ENCODE results near the gene MUC12.

MUC12 gene

GRCh38 chr7:100949227-100949932 lies 20.0 kb upstream of the MUC12 start, which contains the start of gene MUC3A:
TSS of gene MUC3A (plus strand) at chr7:100949534. CDS start at chr7:100949625, 91 bp downstream.
- Mint-ChIP-seq H3K36me3 (peaks cover 2 to 4% of the 10 kb centered on the region in 2 donors), H3K27me3 (peaks cover 35 to 39% of the 10 kb centered on the region in 2 donors), H3K27ac (no peak within 1 kb of the TSS), H3K9me3 (peaks cover 0 to 3% of the 10 kb centered on the region in 2 donors), H3K4me3 (no peak within 1 kb of the TSS), H3K4me1 (no peaks in the 10 kb centered on the region)
- no peak for ATAC-seq (replicated peaks)
- no peak for DNase-seq

DNA sequence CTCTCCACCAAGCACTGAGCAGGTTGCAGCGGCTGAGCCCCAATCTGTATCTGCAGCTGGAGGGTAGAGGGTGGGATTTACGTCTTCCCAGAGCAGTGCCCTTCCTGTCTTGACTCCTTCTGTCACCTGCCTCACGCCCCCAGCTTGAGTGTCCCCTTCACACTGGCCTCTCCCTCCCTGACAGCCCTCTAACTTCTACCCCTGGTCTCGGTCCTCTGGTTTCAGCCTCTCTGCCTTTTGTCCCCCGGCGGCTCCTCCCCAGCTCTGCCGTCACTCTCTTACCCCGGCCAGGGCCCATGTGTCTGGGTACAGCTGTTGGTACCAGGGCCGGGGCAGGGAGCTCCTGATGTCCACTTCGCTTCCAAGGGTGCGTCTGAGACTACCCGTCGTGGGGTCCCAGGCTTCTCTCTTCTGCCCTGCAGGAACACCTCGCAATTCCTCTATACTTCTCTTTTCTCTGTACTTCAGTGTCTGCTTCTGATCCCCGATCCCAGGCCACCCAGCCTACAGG lies 19.4 kb upstream of the MUC12 start:
- Mint-ChIP-seq H3K27me3 (peaks cover 30 to 35% of the 10 kb centered on the region in 2 donors), H3K9me3 (no peaks in the 10 kb centered on the region), H3K27ac (no peak overlapping the region), H3K4me3 (no peak overlapping the region), H3K4me1 (no peaks in the 10 kb centered on the region), H3K36me3 (peaks cover 0 to 2% of the 10 kb centered on the region in 2 donors)
- DNase-seq (no peak), ATAC-seq (replicated peaks) (no peak)

DNA sequence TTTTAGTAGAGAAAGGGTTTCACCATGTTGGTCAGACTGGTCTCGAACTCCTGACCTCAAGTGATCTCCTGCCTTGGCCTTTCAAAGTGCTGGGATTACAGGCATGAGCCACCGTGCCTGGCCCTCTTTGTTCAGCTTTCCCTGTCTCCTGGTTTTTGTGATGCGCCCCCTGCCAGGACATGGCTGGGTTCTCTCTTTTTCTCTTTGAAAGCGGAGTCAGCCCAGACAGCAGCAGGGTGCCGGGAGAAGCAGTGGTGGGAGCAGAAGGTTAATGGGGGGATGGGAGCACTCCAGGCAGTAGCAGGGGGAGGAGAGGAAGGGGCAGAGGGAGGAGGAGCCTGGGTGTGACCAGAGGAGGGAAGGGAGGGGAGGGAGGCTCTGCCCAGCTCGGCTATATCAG lies 18.2 kb upstream of the MUC12 start:
- no peaks in the 10 kb centered on the region for H3K9me3 Mint-ChIP-seq
- no peak for ATAC-seq (replicated peaks)
- no peaks in the 10 kb centered on the region for H3K4me1 Mint-ChIP-seq
- H3K27me3 Mint-ChIP-seq: peaks cover 20 to 23% of the 10 kb centered on the region in 2 donors
- peaks cover 0 to 2% of the 10 kb centered on the region in 2 donors for H3K36me3 Mint-ChIP-seq
- no peak overlapping the region for H3K4me3 Mint-ChIP-seq
- DNase-seq: no peak
- no peak overlapping the region for H3K27ac Mint-ChIP-seq

DNA sequence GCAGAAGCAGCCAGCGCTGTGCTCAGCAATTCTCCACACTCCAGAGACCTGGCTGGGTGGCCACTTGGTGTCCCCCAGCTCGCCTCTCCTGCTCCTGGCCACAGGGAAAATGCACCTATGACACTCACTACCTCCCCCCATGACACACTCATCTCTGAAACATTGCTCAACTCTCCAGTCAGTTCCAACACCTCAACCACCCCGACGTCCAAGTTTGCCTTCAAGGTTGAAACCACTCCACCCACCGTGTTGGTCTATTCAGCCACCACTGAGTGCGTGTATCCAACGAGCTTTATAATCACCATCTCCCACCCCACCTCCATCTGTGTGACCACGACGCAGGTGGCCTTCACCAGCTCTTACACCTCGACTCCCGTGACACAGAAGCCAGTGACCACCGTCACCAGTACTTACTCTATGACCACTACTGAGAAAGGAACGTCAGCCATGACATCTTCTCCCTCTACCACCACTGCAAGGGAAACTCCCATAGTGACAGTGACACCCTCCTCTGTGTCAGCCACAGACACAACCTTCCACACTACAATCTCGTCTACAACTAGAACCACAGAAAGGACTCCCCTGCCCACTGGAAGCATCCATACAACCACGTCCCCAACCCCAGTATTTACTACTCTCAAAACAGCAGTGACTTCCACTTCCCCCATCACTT lies 17.3 kb upstream of the MUC12 start:
- Mint-ChIP-seq H3K4me1 (no peaks in the 10 kb centered on the region), H3K9me3 (no peaks in the 10 kb centered on the region)
- no peak for ATAC-seq (replicated peaks)

DNA sequence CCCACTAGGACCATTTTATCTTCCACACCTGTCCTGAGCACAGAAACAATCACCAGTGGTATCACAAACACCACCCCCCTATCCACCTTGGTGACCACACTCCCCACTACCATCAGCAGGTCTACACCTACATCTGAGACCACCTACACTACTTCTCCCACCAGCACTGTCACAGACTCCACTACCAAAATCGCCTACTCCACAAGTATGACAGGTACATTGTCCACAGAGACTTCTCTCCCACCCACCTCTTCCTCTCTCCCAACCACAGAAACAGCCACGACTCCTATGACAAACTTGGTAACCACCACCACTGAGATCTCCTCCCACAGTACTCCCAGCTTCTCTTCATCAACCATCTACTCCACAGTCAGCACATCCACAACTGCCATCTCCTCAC lies 16.7 kb upstream of the MUC12 start:
- H3K27ac Mint-ChIP-seq: no peak overlapping the region
- no peaks in the 10 kb centered on the region for H3K36me3 Mint-ChIP-seq
- no peaks in the 10 kb centered on the region for H3K9me3 Mint-ChIP-seq
- no peak overlapping the region for H3K4me3 Mint-ChIP-seq
- ATAC-seq (replicated peaks): no peak
- DNase-seq: no peak
- peaks cover 14 to 15% of the 10 kb centered on the region in 2 donors for H3K27me3 Mint-ChIP-seq
- no peaks in the 10 kb centered on the region for H3K4me1 Mint-ChIP-seq

More for the DNA sequence above, 17.3 kb upstream of the MUC12 start:
- H3K27ac Mint-ChIP-seq: no peak overlapping the region
- no peaks in the 10 kb centered on the region for H3K36me3 Mint-ChIP-seq
- DNase-seq: no peak
- H3K27me3 Mint-ChIP-seq: peaks cover 14 to 15% of the 10 kb centered on the region in 2 donors
- H3K4me3 Mint-ChIP-seq: no peak overlapping the region

- H3K36me3 Mint-ChIP-seq: no peaks in the 10 kb centered on the region
- no peak overlapping the region for H3K27ac Mint-ChIP-seq
- DNase-seq (no peak), ATAC-seq (replicated peaks) (no peak)
- H3K4me3 Mint-ChIP-seq: no peak overlapping the region
- no peaks in the 10 kb centered on the region for H3K4me1 Mint-ChIP-seq
- no peaks in the 10 kb centered on the region for H3K9me3 Mint-ChIP-seq
- H3K27me3 Mint-ChIP-seq: peaks cover 5% of the 10 kb centered on the region in 2 donors
These were observed 11.4 kb upstream of the MUC12 start for GRCh38 chr7:100957832-100958421.

GRCh38 chr7:100959894-100960293 lies 9.5 kb upstream of the MUC12 start:
- ATAC-seq (replicated peaks): no peak
- Mint-ChIP-seq H3K27ac (no peak overlapping the region), H3K4me1 (no peaks in the 10 kb centered on the region), H3K9me3 (no peaks in the 10 kb centered on the region), H3K27me3 (peaks cover 15 to 21% of the 10 kb centered on the region in 2 donors), H3K36me3 (no peaks in the 10 kb centered on the region), H3K4me3 (no peak overlapping the region)
- DNase-seq: no peak

DNA sequence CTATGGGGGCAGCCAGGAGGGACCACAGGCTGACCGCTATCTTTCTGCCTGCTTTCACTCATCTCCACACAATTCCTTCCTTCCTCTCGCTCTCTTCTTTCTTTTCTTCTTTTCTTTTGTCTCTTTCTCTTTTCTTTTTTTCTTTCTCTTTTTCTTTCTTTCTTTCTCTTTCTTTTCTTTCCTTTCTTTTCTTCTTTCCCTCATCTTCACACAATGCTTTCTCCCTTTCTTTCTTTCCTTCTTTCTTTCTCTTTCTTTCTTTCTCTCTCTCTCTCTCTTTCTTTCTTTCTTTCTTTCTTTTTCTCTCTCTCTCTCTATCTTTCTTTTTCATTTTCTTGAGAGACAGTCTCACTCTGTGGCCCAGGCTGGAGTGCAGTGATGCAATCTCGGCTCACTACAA lies 6.8 kb upstream of the MUC12 start:
- ATAC-seq (replicated peaks): no peak
- peaks cover 14 to 18% of the 10 kb centered on the region in 2 donors for H3K4me1 Mint-ChIP-seq
- H3K36me3 Mint-ChIP-seq: no peaks in the 10 kb centered on the region
- H3K4me3 Mint-ChIP-seq: no peak overlapping the region
- H3K27ac Mint-ChIP-seq: no peak overlapping the region
- no peak for DNase-seq
- H3K9me3 Mint-ChIP-seq: no peaks in the 10 kb centered on the region
- peaks cover 37 to 46% of the 10 kb centered on the region in 2 donors for H3K27me3 Mint-ChIP-seq

- no peak overlapping the region for H3K4me3 Mint-ChIP-seq
These were observed 6.0 kb upstream of the MUC12 start for GRCh38 chr7:100963386-100963785.

DNA sequence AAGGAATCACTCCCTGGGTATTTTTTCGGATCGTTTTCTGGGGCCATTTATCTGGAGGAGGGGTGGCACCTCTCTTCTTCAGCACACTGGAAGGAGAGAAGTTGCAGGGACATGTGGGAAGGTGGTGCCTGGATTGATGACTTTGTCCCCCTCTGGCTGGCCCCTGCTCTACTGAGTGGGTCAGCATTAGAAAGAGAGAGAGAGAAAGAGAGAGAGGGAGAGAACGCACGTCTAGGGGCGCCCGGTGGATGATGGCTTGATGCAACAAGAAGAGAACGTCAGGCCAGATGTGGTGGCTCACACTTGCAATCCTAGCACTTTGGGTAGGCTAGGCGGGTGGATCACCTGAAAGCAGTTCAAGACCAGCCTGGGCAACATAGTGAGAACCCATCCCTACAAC lies 5.5 kb upstream of the MUC12 start:
- Mint-ChIP-seq H3K9me3 (no peaks in the 10 kb centered on the region), H3K27me3 (peaks cover 50 to 59% of the 10 kb centered on the region in 2 donors), H3K27ac (no peak overlapping the region), H3K4me1 (peaks cover 15 to 18% of the 10 kb centered on the region in 2 donors), H3K4me3 (no peak overlapping the region), H3K36me3 (no peaks in the 10 kb centered on the region)
- ATAC-seq (replicated peaks): no peak
- no peak for DNase-seq

More at GRCh38 chr7:100963386-100963785, 6.0 kb upstream of the MUC12 start:
- peaks cover 15 to 18% of the 10 kb centered on the region in 2 donors for H3K4me1 Mint-ChIP-seq
- no peak for ATAC-seq (replicated peaks)
- H3K36me3 Mint-ChIP-seq: no peaks in the 10 kb centered on the region
- H3K9me3 Mint-ChIP-seq: no peaks in the 10 kb centered on the region
- H3K27me3 Mint-ChIP-seq: peaks cover 45 to 55% of the 10 kb centered on the region in 2 donors
- DNase-seq: no peak
- H3K27ac Mint-ChIP-seq: no peak overlapping the region

- DNase-seq: no peak
- peaks cover 15 to 18% of the 10 kb centered on the region in 2 donors for H3K4me1 Mint-ChIP-seq
- no peaks in the 10 kb centered on the region for H3K9me3 Mint-ChIP-seq
- ATAC-seq (replicated peaks): no peak
- no peaks in the 10 kb centered on the region for H3K36me3 Mint-ChIP-seq
- H3K27me3 Mint-ChIP-seq: peaks cover 58 to 67% of the 10 kb centered on the region in 2 donors
- no peak overlapping the region for H3K4me3 Mint-ChIP-seq
- H3K27ac Mint-ChIP-seq: no peak overlapping the region
These were observed 4.7 kb upstream of the MUC12 start for GRCh38 chr7:100964630-100965029.

DNA sequence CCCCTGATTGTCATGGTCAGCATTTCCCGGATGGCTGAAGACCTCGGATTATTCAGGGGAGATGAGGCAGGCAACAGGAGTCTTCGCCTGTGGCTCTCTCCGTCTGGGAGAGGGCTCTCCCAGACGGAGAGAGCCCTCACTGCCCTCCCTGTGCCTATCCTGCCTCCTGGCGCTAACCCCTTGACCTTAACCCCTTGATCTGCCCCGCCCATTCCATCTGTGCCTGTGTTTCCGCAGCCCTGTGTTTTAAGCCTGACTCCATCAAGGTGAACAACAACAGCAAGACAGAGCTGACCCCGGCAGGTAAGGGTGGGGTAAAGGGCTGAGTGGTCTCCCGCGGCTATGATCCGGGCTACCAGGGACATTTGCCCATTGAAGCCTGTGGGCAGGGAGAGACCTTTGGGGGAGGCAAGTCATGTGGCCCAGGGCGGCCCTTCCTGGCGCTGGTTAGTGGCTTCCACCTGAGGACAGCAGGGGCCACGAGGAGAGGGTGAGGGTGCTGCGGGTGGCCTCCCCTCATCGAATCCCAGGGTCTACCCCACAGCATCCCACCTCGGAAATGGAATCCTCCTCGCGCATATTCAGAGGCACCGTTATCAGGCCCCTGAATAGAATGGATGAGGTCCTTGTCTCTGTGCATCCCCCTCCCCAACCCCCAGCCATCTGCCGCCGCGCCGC lies 4.2 kb upstream of the MUC12 start:
- Mint-ChIP-seq H3K27ac (no peak overlapping the region), H3K27me3 (peaks cover 63 to 72% of the 10 kb centered on the region in 2 donors), H3K9me3 (no peaks in the 10 kb centered on the region), H3K4me3 (peak overlapping the region; percentile 70 to 74), H3K36me3 (no peaks in the 10 kb centered on the region), H3K4me1 (peaks cover 15 to 18% of the 10 kb centered on the region in 2 donors)
- ATAC-seq (replicated peaks) (no peak), DNase-seq (no peak)

- ATAC-seq (replicated peaks) (peak; percentile 85 to 86), DNase-seq (peak; percentile 67)
- Mint-ChIP-seq H3K36me3 (no peaks in the 10 kb centered on the region), H3K4me3 (peak overlapping the region; percentile 70 to 74), H3K27me3 (peaks cover 66 to 75% of the 10 kb centered on the region in 2 donors), H3K27ac (no peak overlapping the region), H3K4me1 (peaks cover 15 to 18% of the 10 kb centered on the region in 2 donors), H3K9me3 (no peaks in the 10 kb centered on the region)
These were observed 3.4 kb upstream of the MUC12 start for GRCh38 chr7:100965723-100966541.

All from stimulated activated naive B cell treated with anti-CD40 and anti-IgM and Interleukin-4, amounts not matched to agents 10 μg/mL and 1 μg/mL and 100 μg/mL, for 72 hours (primary cell).